Vagina (tissue), 2 donors: ENCODE measurements around the gene CCNK.

Experiments used
- CTCF ChIP-seq, 3 experiments: fragments of 450-650 bp in 2 of 3; fragments of 200-600 bp in 1 of 3; sonication (generic) in 1 of 3; IDR thresholded peaks; one replicate each; pipeline ENCODE4 v1.5.1; 2017 to 2019; ENCODE audit warnings: antibody characterized with exemption in 3 of 3, mild to moderate bottlenecking in 2 of 3, moderate library complexity in 2 of 3
- POLR2A ChIP-seq, 2 donors: fragments of 450-650 bp; IDR thresholded peaks; one replicate each; pipeline ENCODE4 v1.6.1; 2017; ENCODE audit warnings: antibody characterized with exemption in 2 of 2, mild to moderate bottlenecking in 2 of 2, moderate library complexity in 2 of 2
- POLR2AphosphoS5 ChIP-seq, 2 donors: sonication (generic); formaldehyde crosslinking; IDR thresholded peaks; one replicate each; pipeline ENCODE4 v1.9.0; 2017; ENCODE audit warnings: antibody characterized with exemption in 2 of 2, mild to moderate bottlenecking in 2 of 2, low read depth in 1 of 2; ENCODE audit not compliant: insufficient read depth in 1 of 2

- TF ChIP-seq CTCF (IDR thresholded peaks at IDR 0.05) = no peak
- TF ChIP-seq POLR2A (IDR thresholded peaks at IDR 0.05) = no peak
- TF ChIP-seq POLR2AphosphoS5 (IDR thresholded peaks at IDR 0.05; ENCODE audit: insufficient read depth in 1 of 2, low read depth in 1 of 2) = no peak
Measured at GRCh38 chr14:99535448-99535847, 54.2 kb downstream of the CCNK start.
